Neural cell (in vitro differentiated cells): ENCODE measurements around the gene GDPD3. TPM values are rescaled to one million over a fixed set of nuclear protein-coding genes. Genes with fewer than 3 reads are reported as not detected.

Source experiments
- H2AFZ ChIP-seq: fragments of 200-600, 300-800 bp; sonication (generic), shearing (Covaris generic); 2 replicates; pipeline ENCODE4 v1.6.0; 2014; ENCODE audit warnings: low read depth, mild to moderate bottlenecking, antibody characterized with exemption, low read length, moderate library complexity
- H3F3A ChIP-seq: fragments of 200-600 bp; shearing (Covaris generic); 2 replicates; pipeline ENCODE4 v1.6.1; 2016; ENCODE audit warnings: mild to moderate bottlenecking, moderate library complexity, mixed read lengths, antibody characterized with exemption, low read length; ENCODE audit not compliant: insufficient read depth, poor library complexity, severe bottlenecking
- H3K27ac ChIP-seq: fragments of 200-600, 300-800 bp; sonication (generic), shearing (Covaris generic); 2 replicates; pipeline ENCODE4 v1.5.1; 2014; ENCODE audit warnings: mild to moderate bottlenecking, low read length, moderate library complexity
- H3K27me3 ChIP-seq: fragments of 300-800, 200-600 bp; sonication (generic), shearing (Covaris generic); 2 replicates; pipeline ENCODE4 v1.6.0; 2014; ENCODE audit warnings: mild to moderate bottlenecking, low read depth, low read length, moderate library complexity; ENCODE audit not compliant: insufficient read depth
- H3K36me3 ChIP-seq: fragments of 300-800, 200-600 bp; sonication (generic), shearing (Covaris generic); 2 replicates; pipeline ENCODE4 v1.5.1; 2014; ENCODE audit warnings: mild to moderate bottlenecking, antibody characterized with exemption, low read length, moderate library complexity; ENCODE audit not compliant: insufficient read depth
- H3K4me2 ChIP-seq: fragments of 300-800, 200-600 bp; sonication (generic), shearing (Covaris generic); 2 replicates; pipeline ENCODE4 v1.6.0; 2014; ENCODE audit warnings: mild to moderate bottlenecking, low read length
- H3K4me3 ChIP-seq: fragments of 300-800, 200-600 bp; sonication (generic), shearing (Covaris generic); 2 replicates; pipeline ENCODE4 v1.5.1; 2014; ENCODE audit warnings: mild to moderate bottlenecking, low read length, moderate library complexity
- H3K79me2 ChIP-seq: fragments of 200-600 bp; shearing (Covaris generic); replicated peaks from 2 replicates; pipeline ENCODE4 v1.6.0; 2014; ENCODE audit warnings: mild to moderate bottlenecking, low read length, moderate library complexity; ENCODE audit not compliant: insufficient read depth
- H3K9ac ChIP-seq: fragments of 300-800, 200-600 bp; sonication (generic), shearing (Covaris generic); 2 replicates; pipeline ENCODE4 v1.6.1; 2016; ENCODE audit warnings: mild to moderate bottlenecking, low read length, mixed read lengths
- H3K9me2 ChIP-seq: fragments of 200-600 bp; shearing (Covaris generic); 2 replicates; pipeline ENCODE4 v1.6.1; 2016; ENCODE audit warnings: mild to moderate bottlenecking, low read length, mixed read lengths; ENCODE audit not compliant: insufficient read depth
- H3K9me3 ChIP-seq: fragments of 200-600, 300-800 bp; sonication (generic), shearing (Covaris generic); 2 replicates; pipeline ENCODE4 v1.6.1; 2016; ENCODE audit warnings: mild to moderate bottlenecking, mixed run types, low read length, moderate library complexity, mixed read lengths
- H4K20me1 ChIP-seq: fragments of 200-600 bp; shearing (Covaris generic); 2 replicates; pipeline ENCODE4 v1.6.1; 2016; ENCODE audit warnings: mild to moderate bottlenecking, mixed run types; ENCODE audit not compliant: insufficient read depth
- EP300 ChIP-seq: fragments of 450-650 bp; conservative IDR thresholded peaks from 2 replicates; pipeline ENCODE4 v1.6.1; 2014; ENCODE audit warnings: antibody characterized with exemption, mild to moderate bottlenecking, moderate library complexity; ENCODE audit not compliant: poor library complexity, severe bottlenecking
- EZH2 ChIP-seq: fragments of 200-600, 300-800 bp; shearing (Covaris generic), sonication (generic); IDR thresholded peaks from 2 replicates; pipeline ENCODE4 v1.6.1; 2014; ENCODE audit warnings: antibody characterized with exemption, low read length, borderline replicate concordance, mild to moderate bottlenecking; ENCODE audit not compliant: insufficient read depth, poor library complexity, severe bottlenecking
- MXI1 ChIP-seq: fragments of 450-650 bp; conservative IDR thresholded peaks from 2 replicates; pipeline ENCODE4 v1.6.1; 2014; ENCODE audit warnings: antibody characterized with exemption, mild to moderate bottlenecking; ENCODE audit not compliant: poor library complexity, severe bottlenecking
- POLR2AphosphoS5 ChIP-seq: IDR thresholded peaks from 2 replicates; pipeline ENCODE4 v1.6.1; 2012
- RAD21 ChIP-seq: fragments of 450-650 bp; conservative IDR thresholded peaks from 2 replicates; pipeline ENCODE4 v1.6.1; 2014; ENCODE audit warnings: antibody characterized with exemption, mild to moderate bottlenecking, moderate library complexity
- SMC3 ChIP-seq: fragments of 450-650 bp; conservative IDR thresholded peaks from 2 replicates; pipeline ENCODE4 v1.6.1; 2014; ENCODE audit warnings: antibody characterized with exemption, mild to moderate bottlenecking, moderate library complexity; ENCODE audit not compliant: poor library complexity
- TAF1 ChIP-seq: IDR thresholded peaks from 2 replicates; pipeline ENCODE4 v1.6.1; 2012; ENCODE audit warnings: low read depth
- polyA plus RNA-seq: library from polyadenylated mRNA; depleted of rRNA; stranded (reverse); fragments of >200 nt; gene quantifications from 2 replicates; pipeline ENCODE4 v1.2.3, GENCODE V29; 2014
- TF ChIP-seq, protein P1 (sequence below): IDR thresholded peaks from 2 replicates; pipeline ENCODE4 v1.6.1; 2012; ENCODE audit warnings: borderline replicate concordance
- TF ChIP-seq, protein P2 (sequence below): fragments of 450-650 bp; IDR thresholded peaks from 2 replicates; pipeline ENCODE4 v1.5.1; 2014; ENCODE audit warnings: antibody characterized with exemption, mild to moderate bottlenecking, moderate library complexity; ENCODE audit not compliant: poor library complexity, severe bottlenecking

Gene GDPD3
- polyA plus RNA-seq, 1 donor from 2014 or later: 2.7 TPM

DNA sequence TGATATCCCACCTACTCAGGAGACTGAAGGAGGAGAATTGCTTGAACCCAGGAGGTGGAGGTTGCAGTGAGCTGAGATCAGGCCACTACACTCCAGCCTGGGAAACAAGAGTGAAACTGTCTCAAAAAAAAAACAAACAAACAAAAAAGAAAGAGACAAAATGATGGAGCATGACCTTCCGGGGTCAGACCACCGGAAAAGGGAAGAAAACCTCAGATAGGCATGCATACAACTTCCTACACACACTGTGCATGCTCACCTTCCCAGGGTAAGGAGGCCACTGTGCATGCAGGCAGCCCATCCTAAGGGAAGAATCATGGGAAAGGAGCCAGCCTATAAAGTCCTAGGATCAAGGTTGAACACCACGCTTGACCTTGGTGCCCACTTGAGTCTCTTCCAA, 19.3 kb upstream of the GDPD3 start:
- H3K4me2 ChIP-seq: no peak overlapping the region
- no peak for TF ChIP-seq TAF1
- no peak for TF ChIP-seq RAD21
- TF ChIP-seq MXI1: no peak
- no peak for TF ChIP-seq EZH2
- TF ChIP-seq, protein P1, sequence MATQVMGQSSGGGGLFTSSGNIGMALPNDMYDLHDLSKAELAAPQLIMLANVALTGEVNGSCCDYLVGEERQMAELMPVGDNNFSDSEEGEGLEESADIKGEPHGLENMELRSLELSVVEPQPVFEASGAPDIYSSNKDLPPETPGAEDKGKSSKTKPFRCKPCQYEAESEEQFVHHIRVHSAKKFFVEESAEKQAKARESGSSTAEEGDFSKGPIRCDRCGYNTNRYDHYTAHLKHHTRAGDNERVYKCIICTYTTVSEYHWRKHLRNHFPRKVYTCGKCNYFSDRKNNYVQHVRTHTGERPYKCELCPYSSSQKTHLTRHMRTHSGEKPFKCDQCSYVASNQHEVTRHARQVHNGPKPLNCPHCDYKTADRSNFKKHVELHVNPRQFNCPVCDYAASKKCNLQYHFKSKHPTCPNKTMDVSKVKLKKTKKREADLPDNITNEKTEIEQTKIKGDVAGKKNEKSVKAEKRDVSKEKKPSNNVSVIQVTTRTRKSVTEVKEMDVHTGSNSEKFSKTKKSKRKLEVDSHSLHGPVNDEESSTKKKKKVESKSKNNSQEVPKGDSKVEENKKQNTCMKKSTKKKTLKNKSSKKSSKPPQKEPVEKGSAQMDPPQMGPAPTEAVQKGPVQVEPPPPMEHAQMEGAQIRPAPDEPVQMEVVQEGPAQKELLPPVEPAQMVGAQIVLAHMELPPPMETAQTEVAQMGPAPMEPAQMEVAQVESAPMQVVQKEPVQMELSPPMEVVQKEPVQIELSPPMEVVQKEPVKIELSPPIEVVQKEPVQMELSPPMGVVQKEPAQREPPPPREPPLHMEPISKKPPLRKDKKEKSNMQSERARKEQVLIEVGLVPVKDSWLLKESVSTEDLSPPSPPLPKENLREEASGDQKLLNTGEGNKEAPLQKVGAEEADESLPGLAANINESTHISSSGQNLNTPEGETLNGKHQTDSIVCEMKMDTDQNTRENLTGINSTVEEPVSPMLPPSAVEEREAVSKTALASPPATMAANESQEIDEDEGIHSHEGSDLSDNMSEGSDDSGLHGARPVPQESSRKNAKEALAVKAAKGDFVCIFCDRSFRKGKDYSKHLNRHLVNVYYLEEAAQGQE: no peak
- TF ChIP-seq EP300: no peak
- H3F3A ChIP-seq: no peaks in the 10 kb centered on the region
- H3K9me2 ChIP-seq: no peaks in the 10 kb centered on the region
- no peaks in the 10 kb centered on the region for H3K9me3 ChIP-seq
- H4K20me1 ChIP-seq: no peaks in the 10 kb centered on the region
- H3K27me3 ChIP-seq: no peaks in the 10 kb centered on the region
- no peak overlapping the region for H3K27ac ChIP-seq
- no peak overlapping the region for H3K4me3 ChIP-seq
- H2AFZ ChIP-seq: no peak overlapping the region
- no peak overlapping the region for H3K9ac ChIP-seq
- H3K79me2 ChIP-seq: no peaks in the 10 kb centered on the region
- H3K36me3 ChIP-seq: no peaks in the 10 kb centered on the region

DNA sequence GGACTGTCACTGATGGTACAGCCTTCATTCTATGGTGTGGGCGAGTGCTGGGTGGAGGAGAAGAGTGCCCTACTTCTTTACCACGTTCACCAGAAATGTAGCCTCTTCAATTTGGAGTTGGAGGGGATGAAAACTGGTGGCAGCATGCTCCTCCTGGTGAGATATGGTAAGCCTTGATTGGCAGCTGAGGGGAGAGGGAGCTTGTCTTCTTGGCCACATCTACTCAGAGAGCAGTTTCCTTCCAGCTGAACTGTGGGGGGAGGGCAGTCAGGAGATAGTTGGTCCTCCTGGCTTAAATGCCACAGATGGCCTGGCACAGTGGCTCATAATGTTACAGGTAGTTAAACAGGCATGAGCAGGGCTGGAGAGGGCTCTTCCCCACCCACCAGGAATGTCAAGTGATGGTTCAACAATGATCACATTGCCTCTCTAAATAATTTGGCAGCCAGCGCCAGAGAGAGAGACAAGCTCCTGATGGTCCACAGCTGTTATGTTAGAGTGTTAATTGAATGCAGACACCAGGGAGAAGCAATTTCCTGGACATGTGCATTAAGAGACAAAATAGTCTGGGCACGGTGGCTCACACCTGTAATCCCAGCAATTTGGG, 18.6 kb upstream of the GDPD3 start:
- Histone ChIP-seq H3K4me2 (no peak overlapping the region), H3K9me2 (no peaks in the 10 kb centered on the region), H3K4me3 (no peak overlapping the region), H4K20me1 (no peaks in the 10 kb centered on the region), H3K27ac (no peak overlapping the region), H3K36me3 (no peaks in the 10 kb centered on the region), H3K27me3 (no peaks in the 10 kb centered on the region), H3K9me3 (no peaks in the 10 kb centered on the region), H3F3A (no peaks in the 10 kb centered on the region), H3K9ac (no peak overlapping the region), H3K79me2 (no peaks in the 10 kb centered on the region), H2AFZ (no peak overlapping the region)
- TF ChIP-seq, protein P1: no peak
- TF ChIP-seq RAD21 (no peak), TAF1 (no peak), POLR2AphosphoS5 (no peak), EZH2 (no peak), MXI1 (no peak), EP300 (no peak), SMC3 (no peak)
- TF ChIP-seq, protein P2, sequence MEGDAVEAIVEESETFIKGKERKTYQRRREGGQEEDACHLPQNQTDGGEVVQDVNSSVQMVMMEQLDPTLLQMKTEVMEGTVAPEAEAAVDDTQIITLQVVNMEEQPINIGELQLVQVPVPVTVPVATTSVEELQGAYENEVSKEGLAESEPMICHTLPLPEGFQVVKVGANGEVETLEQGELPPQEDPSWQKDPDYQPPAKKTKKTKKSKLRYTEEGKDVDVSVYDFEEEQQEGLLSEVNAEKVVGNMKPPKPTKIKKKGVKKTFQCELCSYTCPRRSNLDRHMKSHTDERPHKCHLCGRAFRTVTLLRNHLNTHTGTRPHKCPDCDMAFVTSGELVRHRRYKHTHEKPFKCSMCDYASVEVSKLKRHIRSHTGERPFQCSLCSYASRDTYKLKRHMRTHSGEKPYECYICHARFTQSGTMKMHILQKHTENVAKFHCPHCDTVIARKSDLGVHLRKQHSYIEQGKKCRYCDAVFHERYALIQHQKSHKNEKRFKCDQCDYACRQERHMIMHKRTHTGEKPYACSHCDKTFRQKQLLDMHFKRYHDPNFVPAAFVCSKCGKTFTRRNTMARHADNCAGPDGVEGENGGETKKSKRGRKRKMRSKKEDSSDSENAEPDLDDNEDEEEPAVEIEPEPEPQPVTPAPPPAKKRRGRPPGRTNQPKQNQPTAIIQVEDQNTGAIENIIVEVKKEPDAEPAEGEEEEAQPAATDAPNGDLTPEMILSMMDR: no peak
